Common myeloid progenitor, CD34-positive (primary cell): ENCODE measurements around the gene RHOU.

Experiments used
- CTCF ChIA-PET: fragments of 350-600 bp; sonication (Branson Sonifier 250); formaldehyde crosslinking; loops from one replicate; lab custom pipeline; 2021; ENCODE audit warnings: antibody characterized with exemption; lab: Charles Lee
- POLR2A ChIA-PET: fragments of 350-600 bp; sonication (Branson Sonifier 250); formaldehyde crosslinking; loops from one replicate; lab custom pipeline; 2021; ENCODE audit warnings: antibody characterized with exemption; lab: Charles Lee
- DNase-seq, 3 donors: peaks; one replicate each; pipeline versions ENCODE4 v3.0.0 to v3.0.0-alpha.2; 2013
- H3K27ac ChIP-seq, 2 experiments: 1 replicate in 1 of 2; 2 replicates in 1 of 2; pipeline ENCODE4 v1.7.0; 2013; ENCODE audit warnings: inconsistent platforms in 2 of 2, low read length in 2 of 2, mild to moderate bottlenecking in 2 of 2, low read depth in 1 of 2, moderate library complexity in 1 of 2; ENCODE audit not compliant: severe bottlenecking in 2 of 2, insufficient read depth in 1 of 2, poor library complexity in 1 of 2
- H3K27me3 ChIP-seq, 5 experiments: replicated peaks in 2 of 5; 1 replicate in 3 of 5; 2 replicates in 2 of 5; pipeline versions ENCODE4 v1.6.1 to v1.7.0; 2013; ENCODE audit warnings: low read length in 4 of 5, mild to moderate bottlenecking in 2 of 5, moderate library complexity in 2 of 5, inconsistent platforms in 1 of 5; ENCODE audit not compliant: insufficient read depth in 5 of 5, control insufficient read depth in 4 of 5
- H3K36me3 ChIP-seq, 4 experiments: 1 replicate in 2 of 4; 2 replicates in 2 of 4; pipeline versions ENCODE4 v1.6.1 to v1.7.0; 2013; ENCODE audit warnings: low read length in 3 of 4, control low read depth in 1 of 4, mild to moderate bottlenecking in 1 of 4; ENCODE audit not compliant: control insufficient read depth in 4 of 4, insufficient read depth in 4 of 4
- H3K4me1 ChIP-seq, 4 experiments: 1 replicate in 3 of 4; 2 replicates in 1 of 4; pipeline versions ENCODE4 v1.6.1 to v1.7.1; 2013; ENCODE audit warnings: low read length in 3 of 4, mild to moderate bottlenecking in 3 of 4, control low read depth in 1 of 4, inconsistent platforms in 1 of 4, moderate library complexity in 1 of 4; ENCODE audit not compliant: control insufficient read depth in 4 of 4, insufficient read depth in 4 of 4; ENCODE audit errors: control extremely low read depth in 1 of 4
- H3K4me3 ChIP-seq, 7 experiments: 1 replicate in 4 of 7; 2 replicates in 3 of 7; pipeline versions ENCODE4 v1.5.1 to v1.7.0; 2013; ENCODE audit warnings: mild to moderate bottlenecking in 7 of 7, low read length in 6 of 7, moderate library complexity in 6 of 7, inconsistent platforms in 2 of 7, low read depth in 2 of 7, control low read depth in 1 of 7; ENCODE audit not compliant: insufficient read depth in 4 of 7, control insufficient read depth in 1 of 7; ENCODE audit errors: extremely low read depth in 1 of 7
- H3K9me3 ChIP-seq, 5 experiments: 1 replicate in 4 of 5; 2 replicates in 1 of 5; pipeline versions ENCODE4 v1.6.1 to v1.7.1; 2013; ENCODE audit warnings: low read length in 4 of 5, mild to moderate bottlenecking in 2 of 5, inconsistent platforms in 1 of 5, low read depth in 1 of 5, moderate library complexity in 1 of 5; ENCODE audit not compliant: control insufficient read depth in 4 of 5, insufficient read depth in 2 of 5; ENCODE audit errors: control extremely low read depth in 1 of 5
- whole genome bisulfite sequencing: methylation state at CpG from one replicate; pipeline ENCODE4 v1.1.5; 2013; ENCODE audit not compliant: insufficient coverage; 5-methylcytosine and 5-hydroxymethylcytosine counted together

The RHOU gene

DNA sequence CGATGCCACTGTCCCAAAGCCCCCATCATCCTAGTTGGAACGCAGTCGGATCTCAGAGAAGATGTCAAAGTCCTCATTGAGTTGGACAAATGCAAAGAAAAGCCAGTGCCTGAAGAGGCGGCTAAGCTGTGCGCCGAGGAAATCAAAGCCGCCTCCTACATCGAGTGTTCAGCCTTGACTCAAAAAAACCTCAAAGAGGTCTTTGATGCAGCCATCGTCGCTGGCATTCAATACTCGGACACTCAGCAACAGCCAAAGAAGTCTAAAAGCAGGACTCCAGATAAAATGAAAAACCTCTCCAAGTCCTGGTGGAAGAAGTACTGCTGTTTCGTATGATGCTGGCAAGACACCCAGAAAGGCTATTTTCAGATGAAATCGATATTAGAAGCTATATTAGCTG lies 8.1 kb downstream of the RHOU start:
- POLR2A ChIA-PET = no interaction called here
- CTCF ChIA-PET = interaction anchor here (1.3 kb wide), 1 partner anchor 8 kb away, joined by 3 read pairs; the partner anchor contains the start of gene RHOU
- no peaks in the 10 kb centered on the region for H3K36me3 ChIP-seq
- H3K4me1 ChIP-seq = peaks cover 0 to 3% (median 0%) of the 10 kb centered on the region in 4 experiments
- over 99% methylated on average over 13 of the region's 13 CpGs for WGBS
- no peak for DNase-seq
- H3K9me3 ChIP-seq = no peaks in the 10 kb centered on the region
- H3K27me3 ChIP-seq = peaks cover 0 to 3% (median 0%) of the 10 kb centered on the region in 5 experiments
- no peak overlapping the region for H3K27ac ChIP-seq
- no peak overlapping the region for H3K4me3 ChIP-seq

DNA sequence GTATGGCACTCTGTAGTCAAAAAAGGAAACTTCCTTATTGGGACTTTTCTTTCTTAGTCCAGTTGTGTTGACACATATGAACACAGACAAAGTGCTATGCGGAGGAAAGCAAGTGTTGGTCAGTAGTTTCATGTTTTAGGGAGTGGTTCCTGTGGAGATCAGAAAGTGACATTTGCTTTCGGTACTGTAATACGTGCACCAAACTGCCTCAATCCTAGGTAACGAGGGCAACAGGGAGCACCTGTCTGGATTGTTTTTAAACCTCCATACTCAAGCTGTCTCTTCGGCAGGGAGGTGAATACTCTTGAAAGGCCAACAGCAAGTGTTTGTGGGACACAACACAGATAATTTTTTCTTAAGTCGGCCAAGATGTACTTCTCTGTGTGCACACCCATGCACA lies 9.1 kb downstream of the RHOU start:
- Histone ChIP-seq H3K9me3 (no peaks in the 10 kb centered on the region), H3K27me3 (peaks cover 0 to 2% (median 2%) of the 10 kb centered on the region in 5 experiments), H3K4me1 (peaks cover 0 to 3% (median 0%) of the 10 kb centered on the region in 4 experiments), H3K27ac (no peak overlapping the region), H3K36me3 (no peaks in the 10 kb centered on the region), H3K4me3 (no peak overlapping the region)
- POLR2A ChIA-PET = no interaction called here
- 98% methylated on average over 6 of the region's 6 CpGs for WGBS
- no peak for DNase-seq
- CTCF ChIA-PET = interaction anchor here (1.3 kb wide), 1 partner anchor 9 kb away, joined by 3 read pairs; the partner anchor contains the start of gene RHOU

DNA sequence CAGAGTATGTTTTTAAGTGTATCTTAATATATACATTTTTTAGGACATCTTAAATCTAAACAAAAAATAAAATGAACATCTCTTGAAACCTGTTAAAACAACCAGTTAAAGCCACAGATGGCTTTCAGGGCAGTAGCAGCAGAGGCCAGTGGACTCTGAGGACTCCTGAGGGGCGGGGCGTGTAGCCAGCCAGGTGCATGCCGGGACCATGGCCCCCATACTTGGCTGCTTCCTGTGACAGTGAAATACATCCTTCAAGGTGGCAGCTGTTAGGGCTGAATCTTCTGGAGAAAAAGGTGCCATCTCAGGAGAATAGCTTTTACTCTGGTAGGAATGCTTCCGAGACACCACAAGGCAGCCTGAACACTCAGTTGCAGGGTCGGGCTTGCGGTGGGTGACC lies 9.6 kb downstream of the RHOU start:
- WGBS = 98% methylated on average over 5 of the region's 6 CpGs
- CTCF ChIA-PET = interaction anchor here (1.3 kb wide), 1 partner anchor 9 kb away, joined by 3 read pairs; the partner anchor contains the start of gene RHOU
- Histone ChIP-seq H3K4me1 (peaks cover 0 to 3% (median 0%) of the 10 kb centered on the region in 4 experiments), H3K4me3 (no peak overlapping the region), H3K36me3 (no peaks in the 10 kb centered on the region), H3K27me3 (peaks cover 0 to 2% (median 2%) of the 10 kb centered on the region in 5 experiments), H3K9me3 (no peaks in the 10 kb centered on the region), H3K27ac (no peak overlapping the region)
- no peak for DNase-seq
- POLR2A ChIA-PET = no interaction called here

DNA sequence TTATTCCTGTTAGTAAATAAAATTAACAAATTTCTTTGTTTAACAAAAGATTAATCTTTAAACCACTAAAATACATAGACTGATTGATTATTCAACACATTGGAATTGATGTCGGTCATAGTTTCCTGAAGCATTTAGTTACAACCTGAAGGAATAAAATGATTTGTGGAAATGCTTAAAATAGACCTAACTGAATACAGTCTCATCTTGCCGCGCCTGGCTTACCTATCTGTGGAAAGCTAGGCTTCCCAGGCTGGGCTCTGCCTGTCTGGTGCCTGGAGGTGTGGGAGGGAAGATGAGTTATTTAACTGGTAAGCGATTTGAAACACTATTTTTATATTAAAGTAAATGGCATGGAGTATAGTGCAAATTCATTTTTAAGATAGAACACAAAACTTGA lies 10.2 kb downstream of the RHOU start:
- Histone ChIP-seq H3K4me1 (peaks cover 0 to 3% (median 0%) of the 10 kb centered on the region in 4 experiments), H3K27ac (no peak overlapping the region), H3K27me3 (peaks cover 0 to 2% (median 2%) of the 10 kb centered on the region in 5 experiments), H3K36me3 (no peaks in the 10 kb centered on the region), H3K4me3 (no peak overlapping the region), H3K9me3 (no peaks in the 10 kb centered on the region)
- CTCF ChIA-PET = interaction anchor here (1.6 kb wide), 1 partner anchor 482 kb away, joined by 4 read pairs; no protein-coding TSS in a partner anchor
- POLR2A ChIA-PET = no interaction called here
- 100% methylated on average over 1 of the region's 4 CpGs for WGBS
- DNase-seq = no peak

DNA sequence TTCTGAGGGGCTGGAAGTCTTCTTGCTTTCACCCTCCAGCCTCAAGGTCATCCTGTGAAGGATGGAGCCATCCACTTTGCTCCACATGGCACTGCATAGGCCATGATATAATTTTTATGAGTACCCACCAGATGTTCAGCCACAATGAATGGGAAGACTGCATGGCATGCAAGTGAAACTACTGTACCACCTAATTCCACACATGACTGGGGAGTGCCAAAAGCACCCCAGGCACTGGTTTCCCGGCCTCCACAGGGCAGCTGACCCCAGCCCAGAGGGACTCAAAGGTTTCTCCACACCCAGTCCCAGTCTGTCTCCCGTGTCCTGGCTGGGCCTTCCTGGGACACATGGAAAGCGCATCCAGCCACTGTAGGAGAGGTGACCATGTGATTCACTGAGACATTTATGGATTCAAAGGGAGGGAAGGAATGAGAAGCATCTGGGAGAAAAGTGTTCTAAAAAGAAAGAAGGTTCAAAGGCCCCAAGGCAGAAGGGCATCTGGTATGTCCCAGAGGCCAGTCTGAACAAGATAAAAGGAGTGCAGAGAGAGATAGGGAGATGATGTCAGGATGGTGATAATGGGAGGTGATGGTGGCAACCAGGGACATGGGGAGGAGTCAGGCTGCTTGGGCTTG lies 12.1 kb downstream of the RHOU start:
- Histone ChIP-seq H3K27me3 (peaks cover 0 to 12% (median 6%) of the 10 kb centered on the region in 5 experiments), H3K4me1 (peaks cover 0 to 3% (median 0%) of the 10 kb centered on the region in 4 experiments), H3K9me3 (no peaks in the 10 kb centered on the region), H3K4me3 (no peak overlapping the region), H3K27ac (no peak overlapping the region), H3K36me3 (no peaks in the 10 kb centered on the region)
- POLR2A ChIA-PET = no interaction called here
- CTCF ChIA-PET = interaction anchor here (0.6 kb wide), 1 partner anchor 148 kb away, joined by 3 read pairs; no protein-coding TSS in a partner anchor
- 100% methylated on average over 3 of the region's 3 CpGs for WGBS
- DNase-seq = no peak

DNA sequence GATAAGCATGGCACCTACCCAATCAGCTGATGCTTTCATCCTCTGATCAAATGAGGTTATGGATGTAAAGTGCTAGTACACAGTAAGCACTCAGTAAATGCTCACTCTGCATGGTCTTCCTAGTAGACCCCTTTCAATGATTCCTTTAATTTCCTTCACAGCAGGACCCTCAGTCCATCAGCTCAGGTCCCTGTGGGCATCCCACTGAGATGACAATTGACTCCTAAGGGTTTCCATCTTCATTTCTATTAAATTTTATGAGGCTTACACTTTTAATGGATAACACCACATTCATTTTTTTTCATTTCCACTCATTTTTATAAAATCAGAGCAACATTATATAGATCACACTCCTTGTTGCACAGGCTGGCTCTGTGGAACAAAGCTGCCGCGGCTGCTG lies 12.8 kb downstream of the RHOU start:
- Histone ChIP-seq H3K4me3 (no peak overlapping the region), H3K36me3 (no peaks in the 10 kb centered on the region), H3K9me3 (no peaks in the 10 kb centered on the region), H3K27me3 (peaks cover 0 to 16% (median 6%) of the 10 kb centered on the region in 5 experiments), H3K27ac (no peak overlapping the region), H3K4me1 (peaks cover 0 to 3% (median 0%) of the 10 kb centered on the region in 4 experiments)
- ChIA-PET POLR2A (interaction anchor here (0.6 kb wide), 1 partner anchor 20 kb away, joined by 4 read pairs; no protein-coding TSS in a partner anchor), CTCF (no interaction called here)
- 100% methylated on average over 2 of the region's 2 CpGs for WGBS
- DNase-seq = no peak

DNA sequence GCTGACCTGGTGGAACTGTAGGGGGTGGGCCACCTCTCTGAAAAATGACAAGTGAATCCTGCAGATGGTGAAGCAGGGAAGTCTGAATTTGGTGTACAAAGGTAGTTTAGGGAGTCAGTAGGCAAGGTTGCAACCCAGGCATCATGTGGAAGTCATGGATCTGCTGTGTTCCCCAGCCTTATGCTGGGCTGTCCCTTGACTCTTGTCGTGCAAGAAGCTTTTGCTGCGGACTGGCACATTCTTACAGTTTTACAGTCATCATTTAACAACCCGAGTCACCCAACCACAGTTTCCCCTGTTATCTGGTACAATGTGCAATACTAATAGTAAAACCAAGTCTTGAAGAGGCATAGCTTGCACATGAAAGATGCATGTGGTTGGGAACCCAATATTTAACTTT lies 13.2 kb downstream of the RHOU start:
- ChIA-PET CTCF (no interaction called here), POLR2A (interaction anchor here (0.6 kb wide), 1 partner anchor 20 kb away, joined by 4 read pairs; no protein-coding TSS in a partner anchor)

More for the DNA sequence above, 13.2 kb downstream of the RHOU start:
- H3K36me3 ChIP-seq = no peaks in the 10 kb centered on the region
- H3K4me1 ChIP-seq = peaks cover 0 to 3% (median 0%) of the 10 kb centered on the region in 4 experiments
- peak in 2 of 3 donors; percentile 8 to 9 for DNase-seq
- peaks cover 0 to 18% (median 7%) of the 10 kb centered on the region in 5 experiments for H3K27me3 ChIP-seq
- no peaks in the 10 kb centered on the region for H3K9me3 ChIP-seq
- no peak overlapping the region for H3K27ac ChIP-seq
- 74% methylated on average over 2 of the region's 3 CpGs for WGBS
- H3K4me3 ChIP-seq = no peak overlapping the region
